Glutamatergic neuron (in vitro differentiated cells): Measurements from ENCODE around the gene LHFPL4. TPM values are rescaled to one million over a fixed set of nuclear protein-coding genes. Genes with fewer than 3 reads are reported as not detected.
A peak's percentile ranks its signal among the peaks of the same experiment; 100 is the strongest.

Experiments used
- DNase-seq: peaks from one replicate; pipeline ENCODE4 v3.0.0; 2022
- H3K27ac Mint-ChIP-seq: one replicate; pipeline ENCODE4 v1.8.0; 2020; ENCODE audit warnings: mild to moderate bottlenecking, mixed read lengths, inconsistent platforms; ENCODE audit not compliant: unreplicated experiment
- H3K27me3 Mint-ChIP-seq: one replicate; pipeline ENCODE4 v1.8.0; 2020; ENCODE audit warnings: mild to moderate bottlenecking, moderate library complexity, mixed read lengths, inconsistent platforms; ENCODE audit not compliant: unreplicated experiment
- H3K36me3 Mint-ChIP-seq: one replicate; pipeline ENCODE4 v1.8.0; 2020; ENCODE audit warnings: mild to moderate bottlenecking, mixed read lengths, inconsistent platforms; ENCODE audit not compliant: unreplicated experiment
- H3K4me1 Mint-ChIP-seq: one replicate; pipeline ENCODE4 v1.8.0; 2020; ENCODE audit warnings: mild to moderate bottlenecking, low read depth, mixed read lengths, inconsistent platforms; ENCODE audit not compliant: unreplicated experiment
- H3K4me3 Mint-ChIP-seq: one replicate; pipeline ENCODE4 v1.8.0; 2020; ENCODE audit warnings: mild to moderate bottlenecking, mixed read lengths, inconsistent platforms; ENCODE audit not compliant: unreplicated experiment
- H3K9me3 Mint-ChIP-seq: one replicate; pipeline ENCODE4 v1.8.0; 2020; ENCODE audit warnings: mild to moderate bottlenecking, moderate library complexity, mixed read lengths, inconsistent platforms; ENCODE audit not compliant: unreplicated experiment
- total RNA-seq: library from RNA; stranded (reverse); fragmentation: NEBNext Ultra II Directional; extraction: Animal tissue kit (Norgen Biotek cat#: 25700); gene quantifications from one replicate; pipeline ENCODE4 v1.2.1, GENCODE V29; 2021; ENCODE audit not compliant: unreplicated experiment
- TF ChIP-seq, protein P1 (sequence below): fragments of 200-600 bp; sonication (generic); IDR thresholded peaks from one replicate; pipeline ENCODE4 v1.5.0; 2021; ENCODE audit not compliant: partially characterized antibody, unreplicated experiment

The LHFPL4 gene
- total RNA-seq, 1 donor from 2014 or later = 23.4 TPM

DNA sequence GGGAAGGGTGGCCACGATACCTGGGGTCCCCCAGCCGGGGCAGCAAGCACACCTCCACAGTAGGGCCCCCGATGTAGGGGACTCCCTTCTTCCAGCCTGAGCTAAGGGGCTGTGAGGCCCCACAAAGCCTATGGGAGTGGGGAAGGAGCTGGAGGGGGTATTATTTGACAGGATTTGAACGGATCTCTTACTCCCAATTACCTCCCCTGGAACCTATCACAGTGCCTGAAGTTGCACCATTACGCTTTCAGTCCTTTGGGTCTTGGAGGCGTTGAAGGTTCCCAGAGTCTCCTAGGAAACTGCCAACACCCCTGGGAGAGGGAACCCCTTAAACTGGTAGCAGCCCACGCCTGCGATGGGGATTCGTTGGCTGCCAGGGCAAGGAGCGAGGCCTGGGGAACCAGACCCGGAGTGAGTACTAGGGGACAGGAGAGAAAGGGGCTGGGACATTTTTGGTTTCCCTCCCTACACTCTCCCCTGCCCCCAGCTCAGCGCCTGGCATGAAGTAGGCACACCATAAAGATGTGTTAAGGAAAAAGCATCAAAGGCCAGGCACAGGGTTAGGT is 409 bp upstream of the LHFPL4 start:
- Mint-ChIP-seq H3K4me1 (peaks cover 2% of the 10 kb centered on the region), H3K4me3 (peak overlapping the region; percentile 52), H3K27ac (no peak overlapping the region), H3K27me3 (peaks cover 8% of the 10 kb centered on the region), H3K9me3 (no peaks in the 10 kb centered on the region), H3K36me3 (peaks cover 6% of the 10 kb centered on the region)
- TF ChIP-seq, protein P1, sequence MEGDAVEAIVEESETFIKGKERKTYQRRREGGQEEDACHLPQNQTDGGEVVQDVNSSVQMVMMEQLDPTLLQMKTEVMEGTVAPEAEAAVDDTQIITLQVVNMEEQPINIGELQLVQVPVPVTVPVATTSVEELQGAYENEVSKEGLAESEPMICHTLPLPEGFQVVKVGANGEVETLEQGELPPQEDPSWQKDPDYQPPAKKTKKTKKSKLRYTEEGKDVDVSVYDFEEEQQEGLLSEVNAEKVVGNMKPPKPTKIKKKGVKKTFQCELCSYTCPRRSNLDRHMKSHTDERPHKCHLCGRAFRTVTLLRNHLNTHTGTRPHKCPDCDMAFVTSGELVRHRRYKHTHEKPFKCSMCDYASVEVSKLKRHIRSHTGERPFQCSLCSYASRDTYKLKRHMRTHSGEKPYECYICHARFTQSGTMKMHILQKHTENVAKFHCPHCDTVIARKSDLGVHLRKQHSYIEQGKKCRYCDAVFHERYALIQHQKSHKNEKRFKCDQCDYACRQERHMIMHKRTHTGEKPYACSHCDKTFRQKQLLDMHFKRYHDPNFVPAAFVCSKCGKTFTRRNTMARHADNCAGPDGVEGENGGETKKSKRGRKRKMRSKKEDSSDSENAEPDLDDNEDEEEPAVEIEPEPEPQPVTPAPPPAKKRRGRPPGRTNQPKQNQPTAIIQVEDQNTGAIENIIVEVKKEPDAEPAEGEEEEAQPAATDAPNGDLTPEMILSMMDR = no peak
- DNase-seq = no peak

DNA sequence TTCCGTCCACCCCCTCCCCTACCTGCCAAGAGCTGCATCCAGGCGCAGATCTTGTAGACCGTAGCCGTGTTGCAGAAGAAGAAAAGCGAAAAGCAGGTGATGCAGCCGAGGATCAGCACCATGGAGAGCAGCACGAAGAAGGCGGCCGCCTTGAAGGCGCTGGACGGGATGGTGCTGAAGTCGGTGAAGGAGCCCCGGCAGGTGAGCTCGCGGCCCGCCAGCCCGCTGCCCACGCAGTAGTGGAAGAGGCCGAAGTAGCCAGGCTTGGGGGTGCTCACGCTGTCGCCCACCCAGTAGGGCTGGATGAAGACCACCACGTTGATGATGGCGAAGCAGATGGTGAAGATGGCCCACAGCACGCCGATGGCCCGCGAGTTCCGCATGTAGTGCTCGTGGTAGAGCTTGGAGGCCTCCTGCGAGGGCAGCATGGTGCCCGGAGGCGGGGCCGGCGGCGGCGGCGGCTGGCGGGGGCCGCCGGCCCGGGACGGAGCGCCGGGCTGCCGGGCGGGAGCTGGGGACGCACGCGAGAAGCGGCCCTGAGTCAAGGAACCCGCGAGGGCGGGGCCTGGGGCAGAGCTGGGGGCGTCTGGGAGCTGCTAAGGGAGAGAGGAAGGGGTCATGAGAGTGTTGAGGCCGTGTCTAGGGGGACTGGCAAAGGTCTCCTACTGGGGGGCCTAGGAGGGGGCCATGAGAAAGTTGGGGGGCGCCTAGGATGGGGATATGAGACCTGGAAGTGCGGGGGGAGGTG is 1.2 kb downstream of the LHFPL4 start:
- Mint-ChIP-seq H3K9me3 (no peaks in the 10 kb centered on the region), H3K27me3 (peaks cover 8% of the 10 kb centered on the region), H3K27ac (no peak overlapping the region), H3K4me1 (peaks cover 2% of the 10 kb centered on the region), H3K36me3 (peaks cover 4% of the 10 kb centered on the region), H3K4me3 (peak overlapping the region; percentile 89)
- TF ChIP-seq, protein P1 = no peak
- DNase-seq = peak; percentile 64

DNA sequence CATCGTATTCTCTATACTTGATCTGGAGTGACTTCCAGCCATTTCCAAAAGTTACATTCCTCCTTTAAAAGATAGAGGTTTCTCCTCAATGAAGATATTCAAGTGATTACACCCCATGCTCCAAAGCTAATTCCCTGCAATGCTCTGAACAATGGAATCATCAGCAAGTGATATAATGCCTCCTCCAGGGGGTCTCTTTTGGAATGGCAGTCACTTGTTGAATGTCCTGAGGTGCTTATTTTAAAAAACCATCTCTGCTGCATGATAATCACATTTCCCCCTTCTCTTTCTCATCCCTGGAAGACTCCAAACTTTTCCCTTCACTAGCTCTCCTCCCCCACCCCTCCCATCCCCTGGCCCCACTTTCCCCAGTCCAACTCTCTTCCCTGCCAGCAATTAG is 2.6 kb downstream of the LHFPL4 start:
- DNase-seq = no peak
- Mint-ChIP-seq H3K4me3 (no peak overlapping the region), H3K9me3 (no peaks in the 10 kb centered on the region), H3K27ac (no peak overlapping the region), H3K36me3 (peaks cover 4% of the 10 kb centered on the region), H3K4me1 (peaks cover 2% of the 10 kb centered on the region), H3K27me3 (peaks cover 8% of the 10 kb centered on the region)
- TF ChIP-seq, protein P1 = no peak

DNA sequence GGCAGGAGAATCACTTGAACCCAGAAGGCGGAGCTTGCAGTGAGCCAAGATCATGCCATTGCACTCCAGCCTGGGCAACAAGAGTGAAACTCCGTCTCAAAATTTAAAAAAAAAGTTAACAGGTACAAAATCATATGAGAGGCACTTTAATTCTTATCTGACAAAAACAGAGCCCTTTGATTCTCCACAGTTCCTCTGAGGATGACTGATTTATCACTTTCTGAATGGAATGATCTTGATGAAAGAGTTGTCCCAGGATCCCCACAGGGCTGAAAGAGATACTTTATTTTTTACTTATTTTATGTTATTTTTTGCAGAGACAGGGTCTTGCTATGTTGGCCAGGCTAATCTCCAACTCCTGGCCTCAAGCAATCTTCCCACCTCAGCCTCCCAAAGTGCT is 4.0 kb downstream of the LHFPL4 start:
- no peak overlapping the region for H3K27ac Mint-ChIP-seq
- H3K9me3 Mint-ChIP-seq = no peaks in the 10 kb centered on the region
- H3K4me3 Mint-ChIP-seq = no peak overlapping the region
- H3K36me3 Mint-ChIP-seq = peaks cover 4% of the 10 kb centered on the region
- H3K27me3 Mint-ChIP-seq = peaks cover 5% of the 10 kb centered on the region
- DNase-seq = no peak
- TF ChIP-seq, protein P1 = no peak
- peaks cover 2% of the 10 kb centered on the region for H3K4me1 Mint-ChIP-seq

DNA sequence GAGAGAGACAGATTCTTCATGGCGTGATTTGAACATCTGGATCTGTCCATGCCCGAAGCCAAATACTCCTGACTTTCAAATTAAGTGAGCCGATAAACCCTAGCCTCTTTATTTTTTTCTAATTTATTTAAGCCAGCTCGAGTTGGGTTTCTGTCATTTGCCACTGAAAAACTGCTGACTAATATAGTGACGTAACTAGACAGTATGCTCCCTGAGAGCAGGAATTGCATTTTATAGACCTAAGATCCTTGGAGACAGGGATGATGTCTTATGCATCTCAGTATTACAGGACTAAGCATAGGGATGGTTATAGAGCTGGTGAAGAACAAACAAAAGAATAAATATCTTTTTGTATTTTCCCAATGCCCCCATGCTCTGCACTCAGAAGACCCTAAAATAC is 4.6 kb downstream of the LHFPL4 start:
- peaks cover 2% of the 10 kb centered on the region for H3K4me1 Mint-ChIP-seq
- H3K9me3 Mint-ChIP-seq = no peaks in the 10 kb centered on the region
- peaks cover 6% of the 10 kb centered on the region for H3K27me3 Mint-ChIP-seq

More for the DNA sequence above, 4.6 kb downstream of the LHFPL4 start:
- H3K27ac Mint-ChIP-seq = no peak overlapping the region
- TF ChIP-seq, protein P1 = no peak
- peaks cover 4% of the 10 kb centered on the region for H3K36me3 Mint-ChIP-seq
- no peak overlapping the region for H3K4me3 Mint-ChIP-seq
- no peak for DNase-seq
